HG03060 (cell line): ENCODE results near the gene KASH5.

Source experiments
- ATAC-seq: cut with Tn5 transposase; IDR thresholded peaks from one replicate; pipeline ENCODE4 v1.9.1; 2021; ENCODE audit warnings: low read depth, moderate number of reproducible peaks; ENCODE audit not compliant: unreplicated experiment

KASH5 gene, protein sequence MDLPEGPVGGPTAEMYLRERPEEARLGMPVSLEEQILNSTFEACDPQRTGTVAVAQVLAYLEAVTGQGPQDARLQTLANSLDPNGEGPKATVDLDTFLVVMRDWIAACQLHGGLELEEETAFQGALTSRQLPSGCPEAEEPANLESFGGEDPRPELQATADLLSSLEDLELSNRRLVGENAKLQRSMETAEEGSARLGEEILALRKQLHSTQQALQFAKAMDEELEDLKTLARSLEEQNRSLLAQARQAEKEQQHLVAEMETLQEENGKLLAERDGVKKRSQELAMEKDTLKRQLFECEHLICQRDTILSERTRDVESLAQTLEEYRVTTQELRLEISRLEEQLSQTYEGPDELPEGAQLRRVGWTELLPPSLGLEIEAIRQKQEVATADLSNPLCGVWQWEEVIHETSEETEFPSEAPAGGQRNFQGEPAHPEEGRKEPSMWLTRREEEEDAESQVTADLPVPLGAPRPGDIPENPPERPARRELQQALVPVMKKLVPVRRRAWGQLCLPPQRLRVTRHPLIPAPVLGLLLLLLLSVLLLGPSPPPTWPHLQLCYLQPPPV

DNA sequence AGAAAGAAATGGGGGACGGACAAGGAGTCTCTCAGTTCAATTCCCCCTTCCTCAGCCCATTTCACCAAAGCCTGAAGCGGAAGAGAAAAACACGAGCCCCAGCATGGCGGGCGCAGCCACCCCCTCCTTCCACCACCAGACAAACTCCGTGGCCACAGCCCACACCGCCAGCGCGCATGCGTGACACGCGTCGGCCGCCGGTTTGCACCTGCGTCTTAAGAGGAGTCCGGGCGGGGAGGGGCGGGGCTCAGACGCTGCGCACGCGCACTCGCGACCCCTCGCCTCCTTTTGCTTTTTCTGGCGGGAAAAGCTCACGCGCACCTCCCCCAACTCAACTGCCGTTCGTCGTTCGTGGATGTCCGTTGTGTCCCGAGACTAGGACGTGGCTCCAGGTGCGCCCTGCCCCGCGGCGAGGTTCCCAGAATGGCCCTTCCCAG lies at the start of gene KASH5:
KASH5 (plus strand) TSS at position 314 of the 437 bp plus-strand sequence. CDS start 2,635 bp downstream, outside the sequence.
- ATAC-seq, result no peak

DNA sequence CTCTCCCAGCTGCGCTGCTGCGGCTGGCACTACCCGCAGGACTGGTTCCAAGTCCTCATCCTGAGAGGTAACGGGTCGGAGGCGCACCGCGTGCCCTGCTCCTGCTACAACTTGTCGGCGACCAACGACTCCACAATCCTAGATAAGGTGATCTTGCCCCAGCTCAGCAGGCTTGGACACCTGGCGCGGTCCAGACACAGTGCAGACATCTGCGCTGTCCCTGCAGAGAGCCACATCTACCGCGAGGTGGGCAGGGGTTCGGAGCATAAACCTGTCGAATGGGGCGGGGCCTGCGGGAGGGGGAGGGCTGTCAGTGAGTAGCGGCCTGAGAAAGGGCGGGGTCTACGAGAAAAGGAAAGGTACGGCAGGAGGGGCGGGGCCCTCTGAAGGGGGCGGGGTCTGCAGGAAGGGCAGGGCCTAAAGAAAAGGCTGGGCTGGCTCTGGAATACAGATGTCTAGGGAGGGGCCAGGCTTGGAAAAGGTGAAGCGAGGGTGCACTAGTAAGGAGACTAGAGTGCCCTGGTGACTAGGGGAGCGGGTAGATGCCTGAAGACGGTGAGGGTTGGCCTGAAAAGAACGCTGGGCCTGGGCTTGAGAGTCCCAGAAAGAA lies 49.3 kb upstream of the KASH5 start:
- ATAC-seq, result no peak

DNA sequence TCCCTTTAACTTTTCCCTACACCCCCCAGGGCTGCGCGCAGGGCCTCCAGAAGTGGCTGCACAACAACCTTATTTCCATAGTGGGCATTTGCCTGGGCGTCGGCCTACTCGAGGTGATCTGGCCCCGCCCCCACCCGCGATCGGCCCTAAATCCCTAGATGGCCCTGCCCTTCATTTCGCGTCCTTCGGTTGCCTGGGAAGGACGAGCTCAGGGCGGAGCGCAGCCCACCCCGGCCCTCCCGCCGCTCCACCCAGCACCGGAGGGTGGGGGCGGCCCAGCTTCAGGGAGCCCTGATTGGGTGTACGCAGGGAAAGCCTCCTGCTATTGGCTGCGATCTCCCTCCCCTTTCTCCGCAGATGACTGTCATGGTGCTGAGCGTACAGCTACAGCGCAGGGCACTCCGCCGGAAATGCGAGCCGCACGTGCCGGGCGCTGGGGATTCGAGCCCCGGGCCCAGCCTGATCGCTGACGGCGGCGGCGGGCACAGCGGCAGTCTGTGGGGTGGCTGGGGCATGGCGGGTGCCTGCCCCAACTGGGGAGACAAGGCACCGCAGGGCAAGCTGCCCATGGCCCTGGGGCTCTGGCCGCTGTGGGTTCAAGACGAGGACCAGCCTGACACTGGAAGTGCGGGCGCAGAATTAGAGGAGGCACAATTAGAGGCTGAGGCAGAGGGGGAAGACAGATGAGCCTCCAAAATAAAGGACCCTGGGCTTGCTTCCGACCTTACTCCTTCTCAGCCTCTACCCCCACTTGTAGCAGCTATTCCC lies 48.6 kb upstream of the KASH5 start:
- ATAC-seq, result no peak

DNA sequence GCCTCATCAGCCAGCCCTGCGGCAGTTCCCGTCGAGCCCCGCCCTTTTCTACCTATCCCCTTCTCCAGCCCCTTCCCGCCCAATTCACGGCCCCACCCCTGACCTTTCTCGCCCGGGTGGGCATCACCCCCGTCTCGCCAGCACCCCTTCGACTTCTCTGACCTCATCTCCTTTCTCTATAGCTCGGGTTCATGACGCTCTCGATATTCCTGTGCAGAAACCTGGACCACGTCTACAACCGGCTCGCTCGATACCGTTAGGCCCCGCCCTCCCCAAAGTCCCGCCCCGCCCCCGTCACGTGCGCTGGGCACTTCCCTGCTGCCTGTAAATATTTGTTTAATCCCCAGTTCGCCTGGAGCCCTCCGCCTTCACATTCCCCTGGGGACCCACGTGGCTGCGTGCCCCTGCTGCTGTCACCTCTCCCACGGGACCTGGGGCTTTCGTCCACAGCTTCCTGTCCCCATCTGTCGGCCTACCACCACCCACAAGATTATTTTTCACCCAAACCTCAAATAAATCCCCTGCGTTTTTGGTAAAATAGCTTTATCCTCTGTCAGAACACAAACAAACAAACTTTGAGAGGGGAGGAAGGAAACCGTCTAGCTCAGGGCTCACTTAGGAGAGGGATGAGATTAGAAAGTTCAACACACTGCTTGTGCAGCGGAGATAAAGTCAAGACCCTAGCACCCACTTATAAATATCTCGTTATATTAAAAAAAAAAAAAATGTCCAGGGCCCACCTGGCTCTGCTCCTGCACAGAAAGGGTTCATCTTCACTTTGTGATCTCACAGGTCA lies 47.8 kb upstream of the KASH5 start:
- ATAC-seq, result peak; percentile 68

DNA sequence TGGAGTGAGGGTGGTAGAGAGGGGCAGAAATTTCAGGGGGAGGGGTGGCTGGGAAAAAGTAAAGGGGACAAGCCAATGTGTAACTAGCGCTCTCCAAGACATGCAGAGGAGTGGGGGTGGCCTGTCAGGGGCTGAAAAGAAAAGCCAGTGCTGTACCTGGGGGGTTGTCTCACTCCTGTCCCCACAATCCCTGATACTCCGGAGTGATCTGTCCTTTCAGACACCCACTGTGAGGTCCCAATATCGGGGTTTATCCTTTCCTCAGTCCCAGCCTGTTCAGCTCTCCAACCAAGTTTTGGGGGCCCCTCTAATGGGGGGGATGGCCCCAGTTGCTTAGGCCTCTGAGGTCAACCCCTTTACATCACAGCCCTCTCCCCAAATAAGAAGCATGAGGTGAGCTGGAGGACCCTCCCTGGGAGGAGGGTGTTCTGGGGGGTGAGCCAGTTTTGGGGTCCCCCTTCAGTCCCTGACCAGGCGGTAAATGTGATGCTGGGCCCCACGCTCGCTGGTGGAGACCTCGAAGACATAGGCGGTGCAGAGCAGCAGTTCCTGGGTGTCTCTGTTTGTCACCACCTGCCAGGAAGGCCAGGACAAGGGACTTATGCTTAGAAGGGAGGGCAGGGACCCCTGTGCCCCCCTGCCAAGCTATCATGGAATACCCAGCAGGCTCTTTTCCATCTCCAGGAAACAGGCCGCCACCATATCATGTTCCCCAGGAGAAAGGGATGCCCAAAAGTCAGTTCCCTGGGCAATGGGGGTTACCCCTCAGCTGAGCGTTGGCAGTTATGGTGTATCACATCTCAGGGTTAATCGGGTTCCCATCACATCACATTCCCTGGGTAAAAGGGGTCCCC lies 47.0 kb upstream of the KASH5 start:
- no peak for ATAC-seq

DNA sequence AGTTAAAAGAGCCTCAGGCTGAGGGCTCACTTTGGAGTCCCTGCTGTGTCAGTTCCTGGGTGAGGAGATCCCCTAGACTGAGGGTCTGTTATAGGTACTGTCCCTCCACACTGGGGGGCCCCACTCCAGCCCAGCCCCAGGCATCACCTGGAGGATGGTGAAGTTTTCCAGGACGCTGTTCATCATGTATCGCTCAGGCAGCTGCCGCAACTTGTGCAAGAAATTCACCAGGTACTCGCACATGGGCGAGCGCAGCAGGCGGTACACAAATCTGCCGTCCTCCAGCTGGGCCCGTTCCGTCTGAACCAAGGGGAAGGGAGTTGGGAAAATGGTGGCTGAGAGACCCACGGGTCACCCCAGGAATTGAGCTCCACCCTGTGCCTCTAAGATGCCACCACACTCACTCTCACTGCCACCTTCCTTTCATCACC lies 45.7 kb upstream of the KASH5 start:
- no peak for ATAC-seq

DNA sequence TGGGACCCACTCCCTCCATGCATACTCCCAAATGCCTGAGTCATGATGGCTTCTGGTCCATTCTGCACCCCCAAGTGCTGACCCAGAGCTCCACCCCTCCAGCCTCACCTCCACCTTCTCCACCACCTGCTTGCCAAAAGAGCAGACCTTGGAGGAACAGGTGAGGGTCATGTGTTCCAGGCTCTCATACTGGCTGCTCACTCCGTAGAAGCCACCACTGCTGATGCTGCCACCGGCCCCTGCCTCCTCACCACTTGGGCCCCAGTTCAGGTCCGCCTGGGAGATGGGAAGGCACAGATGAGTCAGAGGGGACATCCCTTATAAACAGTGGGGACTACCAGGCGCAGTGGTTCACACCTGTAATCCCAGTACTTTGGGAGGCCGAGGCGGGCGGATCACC lies 44.9 kb upstream of the KASH5 start:
- ATAC-seq, result no peak

DNA sequence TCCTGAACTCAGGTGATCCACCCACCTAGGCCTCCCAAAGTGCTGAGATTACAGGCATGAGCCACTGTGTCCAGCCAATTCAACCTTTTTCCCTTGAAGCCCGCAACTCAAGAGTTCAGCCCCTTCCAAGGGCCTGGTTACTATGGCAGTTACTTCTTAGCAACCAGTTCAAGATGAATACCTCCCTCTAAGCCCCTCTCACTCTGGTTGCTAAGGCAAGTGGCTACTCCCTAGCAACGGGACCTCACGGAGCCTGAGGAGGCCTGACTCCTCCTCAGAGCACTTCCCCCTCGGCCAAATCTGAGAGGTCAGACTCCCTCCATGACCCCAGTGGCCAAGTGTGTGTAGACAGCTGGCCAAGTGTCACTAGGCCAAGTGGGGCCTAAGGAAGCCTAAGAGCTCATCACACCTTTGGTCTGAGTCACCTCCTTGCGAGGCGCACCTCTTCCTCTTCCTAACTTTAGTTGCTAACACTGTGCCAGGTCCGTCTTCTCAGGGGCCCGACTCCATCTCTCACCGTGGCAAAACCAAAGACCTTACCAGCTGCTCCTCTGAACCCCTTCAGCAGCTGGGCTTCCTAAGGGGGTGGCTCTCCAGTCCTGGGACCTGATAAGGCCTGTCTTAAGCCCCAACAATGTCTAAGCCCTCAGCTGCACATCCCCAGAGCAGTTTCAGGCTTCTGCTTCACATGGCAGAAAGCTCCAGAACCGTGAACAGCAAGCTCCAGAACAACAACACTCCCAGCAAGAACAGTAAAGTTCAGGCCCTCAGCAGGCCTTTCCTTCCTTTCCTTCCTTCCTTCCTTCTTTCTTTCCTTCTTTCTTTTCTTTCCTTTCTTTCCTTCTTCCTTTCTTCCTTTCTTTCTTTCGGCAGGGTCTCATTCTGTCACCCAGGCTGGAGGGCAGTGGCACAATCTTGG lies 43.3 kb upstream of the KASH5 start:
- no peak for ATAC-seq

DNA sequence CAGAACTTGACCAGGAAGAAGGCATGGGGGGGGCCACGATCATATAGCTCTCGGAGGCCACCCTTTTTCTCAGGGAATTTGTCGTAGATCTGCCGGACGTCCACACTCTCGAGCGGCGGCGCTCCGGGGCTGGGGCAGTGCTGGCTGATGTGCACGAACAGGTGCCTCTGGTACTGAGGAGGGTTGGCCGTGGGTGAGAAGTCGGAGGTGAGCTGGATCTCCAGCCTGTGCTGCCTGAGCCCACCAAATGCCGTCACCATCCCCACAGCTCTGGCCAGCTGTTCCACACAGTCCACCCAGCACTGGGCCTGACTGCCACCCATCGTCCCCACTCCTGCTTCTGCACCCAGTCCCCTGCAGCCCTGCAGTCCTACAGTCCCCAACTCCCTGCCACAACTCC lies 40.9 kb upstream of the KASH5 start:
- no peak for ATAC-seq

DNA sequence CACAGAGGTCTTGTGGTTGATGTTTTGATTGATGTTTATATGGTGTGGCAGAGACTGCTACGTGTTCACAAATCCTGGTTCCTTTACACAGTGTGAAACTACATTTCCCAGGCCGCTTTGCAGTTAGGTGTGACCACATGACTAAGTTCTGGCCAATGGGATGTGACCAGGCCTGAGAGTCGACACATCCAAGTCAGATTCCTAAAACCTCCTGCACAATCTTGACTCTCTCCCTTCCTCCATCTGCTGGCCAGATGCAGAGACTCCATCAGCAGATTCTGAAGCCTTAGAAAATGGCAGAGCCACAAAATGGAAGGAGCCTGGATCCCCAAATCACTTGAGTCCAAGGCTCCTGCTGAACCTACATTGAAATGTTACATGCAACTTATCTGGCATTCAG lies 40.2 kb upstream of the KASH5 start:
- no peak for ATAC-seq

DNA sequence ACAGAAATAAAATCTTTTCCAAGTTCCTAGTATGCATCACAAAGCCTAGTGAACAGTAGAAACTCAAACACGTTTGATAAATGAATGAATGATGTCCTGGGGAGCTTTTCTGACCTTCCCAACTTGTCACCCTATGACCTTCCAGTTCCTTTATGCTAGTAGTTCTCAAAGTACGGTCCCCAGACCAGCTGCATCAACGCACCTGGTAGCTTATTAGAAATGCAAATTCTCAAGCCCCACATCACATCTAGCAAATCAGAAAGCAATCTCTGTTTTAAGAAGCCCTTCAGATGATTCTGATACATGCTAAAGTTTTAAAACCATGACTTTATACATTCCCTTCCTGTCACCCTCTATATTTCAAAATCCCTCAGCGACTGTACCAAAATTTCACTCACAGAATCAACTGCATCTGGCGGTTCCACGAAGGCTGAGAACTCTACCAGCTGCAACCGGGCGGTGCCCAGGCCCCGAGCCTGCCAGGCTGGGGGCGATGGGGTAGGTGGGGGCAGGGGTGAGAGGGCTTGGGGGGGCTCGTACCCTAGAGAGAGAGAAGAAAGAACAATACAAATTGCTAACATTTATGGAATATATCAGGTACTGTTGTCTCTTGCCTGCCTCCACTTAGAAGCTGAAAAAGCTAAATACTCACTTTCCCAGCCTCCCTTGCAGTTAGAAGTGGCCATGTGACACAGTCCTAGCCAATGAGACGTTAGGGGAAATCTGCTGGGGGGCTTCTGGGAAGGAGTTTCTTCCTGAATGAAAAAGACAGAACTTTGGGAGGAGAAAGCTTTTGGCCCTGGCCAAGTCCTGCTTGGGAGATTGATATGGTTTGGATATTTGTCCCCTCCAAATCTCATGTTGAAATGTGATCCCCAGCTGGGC lies 39.5 kb upstream of the KASH5 start:
- ATAC-seq, result no peak

DNA sequence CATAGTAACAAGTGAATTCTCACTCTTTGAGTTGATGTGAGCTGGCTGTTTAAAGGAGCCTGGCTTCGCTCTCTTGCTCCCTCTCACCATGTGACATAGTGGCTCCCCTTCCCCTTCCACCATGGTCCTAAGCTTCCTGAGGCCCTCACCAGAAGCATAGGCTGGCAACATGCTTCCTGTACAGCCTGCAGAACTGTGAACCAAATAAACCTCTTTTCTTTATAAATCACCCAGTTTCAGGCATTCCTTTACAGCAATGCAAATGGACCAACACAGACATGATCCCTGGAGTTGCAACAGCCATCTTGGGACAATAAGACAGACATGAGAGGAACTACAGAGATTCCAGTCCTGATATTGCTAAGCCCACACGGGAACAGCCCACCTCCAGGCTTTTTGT lies 38.5 kb upstream of the KASH5 start:
- no peak for ATAC-seq

DNA sequence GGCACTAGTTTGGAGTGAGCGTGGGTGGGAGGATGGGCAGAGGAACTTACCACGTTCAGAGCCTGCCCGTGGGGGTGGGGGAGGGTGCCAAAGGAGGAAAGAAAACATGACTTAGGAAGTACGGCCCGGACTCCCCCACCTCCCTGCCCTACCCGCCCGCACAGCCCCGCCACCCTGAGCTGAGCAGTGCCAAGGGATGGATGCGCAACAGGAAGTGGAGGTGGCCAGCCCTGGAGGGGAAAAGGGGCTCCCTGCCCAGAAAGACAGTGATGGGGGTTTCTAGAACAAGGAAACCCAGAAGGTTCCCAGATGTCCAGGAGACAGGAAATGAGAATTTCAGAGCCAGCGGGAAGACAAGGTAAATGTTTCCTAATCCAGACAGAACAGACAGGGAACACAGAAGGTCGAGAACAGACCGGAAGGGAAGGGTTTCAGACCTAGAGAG lies 32.1 kb upstream of the KASH5 start:
- ATAC-seq, result no peak

DNA sequence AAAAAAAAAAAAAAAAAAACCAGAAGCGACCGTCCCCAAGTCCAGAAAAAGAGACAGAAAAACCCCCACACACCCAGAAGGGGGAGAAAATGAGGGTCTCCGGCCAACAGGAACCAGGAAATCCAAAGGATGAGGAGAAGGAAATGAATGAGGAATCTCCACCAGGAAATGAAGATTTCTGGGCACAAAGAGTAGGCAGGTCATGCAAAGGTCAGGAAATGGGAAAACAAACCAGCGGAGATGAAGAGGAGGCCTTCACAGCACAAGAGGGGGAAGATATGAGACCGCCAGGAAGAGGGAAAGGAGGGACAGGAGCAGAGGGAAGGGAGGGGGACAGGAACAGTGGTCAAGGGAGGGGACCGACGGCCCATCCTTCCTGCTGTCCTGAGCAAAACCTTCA lies 31.7 kb upstream of the KASH5 start:
- ATAC-seq, result no peak

DNA sequence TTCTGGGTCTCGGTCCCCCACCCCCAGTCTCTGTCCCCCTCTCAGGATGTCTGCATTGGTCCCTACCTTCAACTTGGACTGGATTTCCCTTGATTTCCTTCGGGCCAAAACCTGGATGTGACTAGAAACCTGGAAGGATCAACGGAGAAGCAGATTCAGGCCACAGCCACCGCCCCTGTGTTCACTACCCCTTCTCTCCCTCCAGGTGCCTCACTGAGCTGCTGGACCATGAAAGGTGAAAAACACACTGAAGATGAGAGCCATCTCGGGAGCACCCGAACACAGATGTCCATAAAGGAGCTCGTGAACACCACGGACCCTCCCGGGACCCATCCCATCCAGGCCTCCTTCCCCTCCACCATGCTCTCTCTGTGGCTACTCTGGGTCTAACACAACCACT lies 30.9 kb upstream of the KASH5 start:
- no peak for ATAC-seq

DNA sequence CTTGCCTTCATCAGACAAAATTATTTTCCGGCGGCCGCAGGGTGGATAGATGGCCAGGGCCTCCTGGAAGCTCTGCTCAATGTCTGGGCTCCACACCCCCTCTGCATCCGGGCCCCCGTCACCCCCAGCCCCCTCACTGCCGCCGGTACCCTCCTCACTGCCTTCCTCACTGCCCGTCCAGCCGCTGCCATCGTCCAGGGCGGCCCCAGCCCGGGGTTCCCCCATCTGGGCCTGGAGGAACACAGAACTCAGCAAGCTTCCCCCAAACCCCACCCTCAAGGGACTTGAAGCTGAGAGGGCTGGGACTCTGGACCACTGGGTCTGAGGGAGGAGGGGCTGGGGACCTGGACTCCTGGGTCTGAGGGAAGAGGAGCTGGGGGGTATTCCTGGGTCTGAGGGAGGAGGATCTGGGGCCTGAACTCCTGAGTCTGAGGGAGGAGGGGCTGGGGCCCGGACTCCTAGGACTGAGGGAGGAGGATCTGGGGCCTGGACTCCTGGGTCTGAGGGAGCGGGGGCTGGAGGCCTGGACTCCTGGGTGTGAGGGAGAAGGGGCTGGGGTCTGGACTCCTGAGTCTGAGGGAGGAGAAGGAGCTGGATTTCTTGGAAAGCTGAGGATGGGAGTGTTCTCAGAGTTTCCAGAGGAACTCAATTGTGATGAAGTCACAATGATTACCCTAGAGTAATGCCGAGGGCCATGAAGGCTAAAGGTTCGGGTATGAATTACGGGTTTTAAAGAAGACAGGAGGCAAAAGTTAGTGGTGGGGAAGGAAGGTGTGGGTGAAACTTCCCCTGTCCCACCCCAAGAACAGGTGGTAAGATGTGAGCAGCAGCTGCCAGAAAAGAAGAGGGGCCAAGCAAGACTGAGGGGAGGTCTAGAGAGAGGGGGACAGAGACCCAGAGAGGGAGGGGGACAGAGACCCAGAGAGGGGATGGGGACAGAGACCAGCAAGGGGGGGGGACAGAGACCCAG lies 27.9 kb upstream of the KASH5 start:
- no peak for ATAC-seq
